Choroid plexus epithelial cell (primary cell): Measurements from ENCODE around the gene DDIAS.

Experiments
- DNase-seq: peaks from one replicate; pipeline ENCODE4 v3.0.0-alpha.2; 2010; ENCODE audit warnings: low read depth
- H3K4me3 ChIP-seq: 2 replicates; pipeline ENCODE4 v1.5.1; 2011; ENCODE audit warnings: low read depth, mild to moderate bottlenecking, control low read depth, low read length, moderate library complexity
- TF ChIP-seq, protein P1 (sequence below): conservative IDR thresholded peaks from 2 replicates; pipeline ENCODE4 v1.5.1; 2011; ENCODE audit warnings: low read depth, mild to moderate bottlenecking, control low read depth, inconsistent platforms, low read length, moderate library complexity

DDIAS gene

DNA sequence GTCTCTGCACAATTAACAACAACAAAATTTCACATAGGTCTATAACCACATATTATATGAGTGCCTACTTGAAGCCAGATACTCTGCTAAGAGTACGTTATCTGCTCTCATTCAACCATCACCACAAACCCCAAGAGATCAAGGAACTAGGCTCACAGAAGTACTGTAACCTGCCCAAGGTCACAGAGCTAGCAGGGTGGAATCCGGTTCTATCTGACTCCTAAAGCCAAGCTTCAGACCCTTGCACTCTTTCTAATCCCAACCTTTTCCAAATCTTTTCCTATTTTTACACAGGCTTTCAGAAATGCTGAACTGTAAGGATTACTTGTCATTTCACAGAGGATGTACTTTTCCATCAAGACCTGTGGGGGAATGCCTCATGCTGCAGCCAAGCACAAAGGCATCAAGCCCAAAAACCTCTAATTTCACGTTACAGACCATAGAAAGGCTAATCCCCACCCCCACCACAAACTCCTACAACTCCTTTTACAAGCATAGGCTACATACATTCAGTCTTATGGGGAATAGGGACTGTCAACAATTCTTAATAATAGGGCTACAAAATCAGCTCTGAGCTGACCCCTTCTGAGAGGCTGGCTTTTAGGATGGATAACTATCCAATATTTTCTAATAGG lies 2.2 kb upstream of the DDIAS start:
- DNase-seq = peak; percentile 5
- H3K4me3 ChIP-seq = peak overlapping the region; percentile 82

GRCh38 chr11:82899957-82900276 lies 1.6 kb upstream of the DDIAS start:
- DNase-seq = no peak
- TF ChIP-seq, protein P1, sequence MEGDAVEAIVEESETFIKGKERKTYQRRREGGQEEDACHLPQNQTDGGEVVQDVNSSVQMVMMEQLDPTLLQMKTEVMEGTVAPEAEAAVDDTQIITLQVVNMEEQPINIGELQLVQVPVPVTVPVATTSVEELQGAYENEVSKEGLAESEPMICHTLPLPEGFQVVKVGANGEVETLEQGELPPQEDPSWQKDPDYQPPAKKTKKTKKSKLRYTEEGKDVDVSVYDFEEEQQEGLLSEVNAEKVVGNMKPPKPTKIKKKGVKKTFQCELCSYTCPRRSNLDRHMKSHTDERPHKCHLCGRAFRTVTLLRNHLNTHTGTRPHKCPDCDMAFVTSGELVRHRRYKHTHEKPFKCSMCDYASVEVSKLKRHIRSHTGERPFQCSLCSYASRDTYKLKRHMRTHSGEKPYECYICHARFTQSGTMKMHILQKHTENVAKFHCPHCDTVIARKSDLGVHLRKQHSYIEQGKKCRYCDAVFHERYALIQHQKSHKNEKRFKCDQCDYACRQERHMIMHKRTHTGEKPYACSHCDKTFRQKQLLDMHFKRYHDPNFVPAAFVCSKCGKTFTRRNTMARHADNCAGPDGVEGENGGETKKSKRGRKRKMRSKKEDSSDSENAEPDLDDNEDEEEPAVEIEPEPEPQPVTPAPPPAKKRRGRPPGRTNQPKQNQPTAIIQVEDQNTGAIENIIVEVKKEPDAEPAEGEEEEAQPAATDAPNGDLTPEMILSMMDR = no peak
- peak overlapping the region; percentile 82 for H3K4me3 ChIP-seq

More for the DNA sequence above, 2.2 kb upstream of the DDIAS start:
- TF ChIP-seq, protein P1 = no peak

GRCh38 chr11:82900277-82901164 lies 1.0 kb upstream of the DDIAS start, which contains the start of gene PRCP:
Gene PRCP (minus strand): TSS chr11:82900430. CDS start chr11:82900402, 28 bp downstream.
- TF ChIP-seq, protein P1 = peak; percentile 9
- H3K4me3 ChIP-seq = peak within 1 kb of the TSS; percentile 82

GRCh38 chr11:82901922-82902485 lies 468 bp downstream of the DDIAS start:
- TF ChIP-seq, protein P1 = no peak
- peak overlapping the region; percentile 82 for H3K4me3 ChIP-seq
- no peak for DNase-seq

More at GRCh38 chr11:82900277-82901164, 1.0 kb upstream of the DDIAS start, which contains the start of gene PRCP:
- peak; percentile 92 for DNase-seq

DNA sequence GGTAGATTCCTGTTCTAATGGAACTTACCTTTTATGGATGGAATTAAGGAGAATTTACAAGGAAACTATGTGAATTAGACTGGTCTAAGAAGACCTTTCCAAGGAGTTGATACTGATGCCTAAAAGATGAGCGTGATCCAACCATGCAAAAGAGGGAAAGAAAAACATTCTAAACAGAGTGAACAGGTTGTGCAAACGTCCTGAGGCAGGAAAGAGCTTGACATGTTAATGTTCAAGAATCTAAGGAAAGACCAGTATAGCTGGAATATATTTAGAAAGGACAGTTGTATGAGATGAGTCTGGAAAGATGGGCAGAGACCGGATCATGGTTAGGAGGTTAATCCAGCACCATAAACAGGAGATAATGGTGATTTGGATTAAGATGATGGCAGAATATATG lies 1.3 kb downstream of the DDIAS start:
- DNase-seq = no peak
- H3K4me3 ChIP-seq = no peak overlapping the region
- TF ChIP-seq, protein P1 = no peak

- H3K4me3 ChIP-seq = no peak overlapping the region
- TF ChIP-seq, protein P1 = no peak
- no peak for DNase-seq
Observed at GRCh38 chr11:82903843-82904586, 2.5 kb downstream of the DDIAS start.
